Astrocyte of the cerebellum (primary cell): ENCODE data around the gene DTNBP1.

ENCODE experiments used
- DNase-seq: peaks from one replicate; pipeline ENCODE4 v3.0.0-alpha.2; 2011; ENCODE audit warnings: low read depth
- H3K4me3 ChIP-seq: 2 replicates; pipeline ENCODE4 v1.5.1; 2011; ENCODE audit warnings: mild to moderate bottlenecking, low read depth, low read length, moderate library complexity
- in situ Hi-C: cut with HindIII; loops from 2 replicates; pipeline ENCODE4 v1.10.0; 2017; ENCODE audit warnings: low sequenced_read_pairs
- TF ChIP-seq, protein P1 (sequence below): IDR thresholded peaks from 2 replicates; pipeline ENCODE4 v1.5.1; 2012; ENCODE audit warnings: low read length, low read depth, moderate library complexity, mild to moderate bottlenecking; ENCODE audit errors: missing control alignments

The DTNBP1 gene

DNA sequence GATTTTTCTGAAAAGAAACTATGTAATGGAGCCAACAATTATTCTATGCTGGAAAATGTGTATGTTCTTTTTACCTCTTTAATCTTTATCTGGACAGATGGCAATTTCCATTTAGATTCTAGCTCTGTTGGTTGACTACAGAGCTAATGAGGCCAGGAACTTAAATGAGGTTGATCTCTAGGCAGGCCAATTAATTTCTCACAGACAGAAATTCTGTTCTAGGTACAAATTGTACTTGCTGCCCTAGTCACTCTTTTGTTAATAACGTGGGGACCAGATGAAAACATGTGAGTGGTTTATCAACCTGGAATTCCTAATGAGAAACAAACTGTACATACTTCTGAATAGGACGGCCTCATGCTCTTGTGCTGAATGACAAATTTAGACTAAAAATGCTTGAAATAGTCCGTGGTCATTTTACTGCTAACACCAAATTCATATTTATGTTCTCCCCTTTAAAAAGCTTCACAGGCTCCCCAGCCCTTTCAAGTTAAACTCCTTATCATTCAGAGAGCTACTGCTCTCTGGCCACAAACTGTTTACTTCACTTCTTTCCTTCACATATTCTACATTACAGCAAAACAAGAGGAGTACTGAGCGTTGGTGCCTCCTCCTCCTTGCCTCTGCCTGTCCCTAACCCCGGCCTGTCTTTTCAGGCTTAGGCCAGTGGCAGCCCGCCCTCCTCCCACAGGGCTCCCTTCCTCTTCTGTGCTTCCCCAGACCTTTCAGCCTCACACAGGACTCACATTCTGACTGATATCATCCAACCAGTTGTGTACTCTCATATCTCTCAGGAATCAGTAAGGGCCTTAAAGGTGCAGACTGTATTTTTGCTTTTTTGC lies 41.4 kb downstream of the DTNBP1 start:
- in situ Hi-C loops: loop anchor here (25.0 kb wide), 1 partner anchor 359 kb away; no protein-coding TSS in a partner anchor
- TF ChIP-seq, protein P1, sequence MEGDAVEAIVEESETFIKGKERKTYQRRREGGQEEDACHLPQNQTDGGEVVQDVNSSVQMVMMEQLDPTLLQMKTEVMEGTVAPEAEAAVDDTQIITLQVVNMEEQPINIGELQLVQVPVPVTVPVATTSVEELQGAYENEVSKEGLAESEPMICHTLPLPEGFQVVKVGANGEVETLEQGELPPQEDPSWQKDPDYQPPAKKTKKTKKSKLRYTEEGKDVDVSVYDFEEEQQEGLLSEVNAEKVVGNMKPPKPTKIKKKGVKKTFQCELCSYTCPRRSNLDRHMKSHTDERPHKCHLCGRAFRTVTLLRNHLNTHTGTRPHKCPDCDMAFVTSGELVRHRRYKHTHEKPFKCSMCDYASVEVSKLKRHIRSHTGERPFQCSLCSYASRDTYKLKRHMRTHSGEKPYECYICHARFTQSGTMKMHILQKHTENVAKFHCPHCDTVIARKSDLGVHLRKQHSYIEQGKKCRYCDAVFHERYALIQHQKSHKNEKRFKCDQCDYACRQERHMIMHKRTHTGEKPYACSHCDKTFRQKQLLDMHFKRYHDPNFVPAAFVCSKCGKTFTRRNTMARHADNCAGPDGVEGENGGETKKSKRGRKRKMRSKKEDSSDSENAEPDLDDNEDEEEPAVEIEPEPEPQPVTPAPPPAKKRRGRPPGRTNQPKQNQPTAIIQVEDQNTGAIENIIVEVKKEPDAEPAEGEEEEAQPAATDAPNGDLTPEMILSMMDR: no peak
- no peak for DNase-seq
- H3K4me3 ChIP-seq: no peak overlapping the region

DNA sequence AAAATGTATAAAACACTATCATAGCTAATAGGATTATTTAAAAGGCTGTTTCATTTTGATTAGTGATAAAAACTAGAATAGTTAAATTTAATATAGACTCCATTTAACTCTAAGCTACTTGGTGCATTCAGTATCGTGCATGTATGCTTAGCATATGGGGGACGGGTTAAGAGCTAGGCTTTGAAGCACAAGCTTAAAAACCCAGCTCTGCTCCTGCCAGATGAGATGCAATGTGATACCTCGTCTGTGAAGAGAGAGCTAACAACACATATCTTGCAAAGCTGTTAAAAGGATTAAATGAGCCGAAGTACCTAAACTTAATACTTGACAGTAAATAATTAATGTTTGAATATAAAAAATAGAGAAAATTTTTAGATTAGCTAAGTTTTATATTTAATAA lies 42.2 kb downstream of the DTNBP1 start:
- in situ Hi-C loops: loop anchor here (25.0 kb wide), 1 partner anchor 358 kb away; no protein-coding TSS in a partner anchor
- H3K4me3 ChIP-seq: no peak overlapping the region
- DNase-seq: no peak
- TF ChIP-seq, protein P1: no peak

DNA sequence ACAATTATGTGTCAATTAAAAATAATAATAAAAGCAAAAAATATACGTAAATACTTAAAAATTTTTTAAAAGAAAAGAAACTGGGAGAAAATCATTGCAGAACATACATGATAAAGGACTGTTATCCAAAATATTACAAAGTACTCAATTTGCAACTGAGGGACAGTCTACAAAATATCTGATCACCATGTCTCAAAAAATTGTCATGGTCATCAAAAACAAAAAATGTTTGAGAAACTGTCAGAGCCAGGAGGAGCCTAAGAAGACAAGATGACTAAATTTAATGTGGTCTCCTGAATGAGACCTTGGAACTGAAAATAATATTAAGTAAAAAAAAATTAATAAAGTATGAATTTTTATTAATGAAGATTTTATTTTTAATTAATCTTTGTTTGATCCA lies 43.5 kb downstream of the DTNBP1 start:
- TF ChIP-seq, protein P1: no peak
- no peak overlapping the region for H3K4me3 ChIP-seq
- in situ Hi-C loops: loop anchor here (25.0 kb wide), 1 partner anchor 357 kb away; no protein-coding TSS in a partner anchor
- DNase-seq: no peak

DNA sequence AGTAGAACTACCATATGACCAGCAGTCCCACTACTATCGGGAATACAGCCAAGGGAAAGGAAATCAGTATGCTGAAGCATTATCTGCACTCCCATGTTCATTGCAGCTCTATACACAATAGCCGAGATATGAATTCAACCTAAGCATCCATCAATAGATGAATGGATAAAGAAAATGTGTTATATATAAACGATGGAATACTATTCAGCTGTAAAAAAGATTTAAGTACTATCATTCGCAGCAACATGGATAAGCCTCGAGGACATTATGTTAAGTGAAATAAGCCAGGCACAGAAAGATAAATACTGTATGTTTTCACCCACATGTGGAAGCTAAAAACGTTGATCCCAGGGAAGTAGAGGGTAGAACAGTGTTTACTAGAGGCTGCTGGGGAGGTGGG lies 44.1 kb downstream of the DTNBP1 start:
- DNase-seq: no peak
- TF ChIP-seq, protein P1: no peak
- H3K4me3 ChIP-seq: no peak overlapping the region
- in situ Hi-C loops: loop anchor here (25.0 kb wide), 1 partner anchor 356 kb away; no protein-coding TSS in a partner anchor

DNA sequence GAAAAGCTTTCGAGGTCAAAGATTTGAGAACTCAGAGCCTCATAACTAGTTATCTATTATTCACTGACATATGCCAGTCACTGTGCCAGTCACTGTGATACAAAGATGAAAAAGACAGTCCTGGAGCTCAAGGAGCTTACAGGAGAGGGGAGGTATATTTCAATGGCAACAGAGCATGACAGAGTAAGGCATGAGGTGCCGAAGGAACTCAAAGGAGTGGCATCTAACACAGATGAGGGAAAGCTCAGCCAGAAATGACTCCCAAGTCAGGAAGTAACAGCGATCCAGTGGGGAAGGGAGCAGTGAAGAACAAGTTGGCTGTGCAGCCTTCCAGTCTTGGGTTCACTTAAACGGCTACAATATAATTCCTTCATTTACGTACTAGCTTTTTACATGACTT lies 46.6 kb downstream of the DTNBP1 start:
- DNase-seq: no peak
- in situ Hi-C loops: loop anchor here (25.0 kb wide), 1 partner anchor 354 kb away; no protein-coding TSS in a partner anchor
- TF ChIP-seq, protein P1: no peak
- H3K4me3 ChIP-seq: no peak overlapping the region

DNA sequence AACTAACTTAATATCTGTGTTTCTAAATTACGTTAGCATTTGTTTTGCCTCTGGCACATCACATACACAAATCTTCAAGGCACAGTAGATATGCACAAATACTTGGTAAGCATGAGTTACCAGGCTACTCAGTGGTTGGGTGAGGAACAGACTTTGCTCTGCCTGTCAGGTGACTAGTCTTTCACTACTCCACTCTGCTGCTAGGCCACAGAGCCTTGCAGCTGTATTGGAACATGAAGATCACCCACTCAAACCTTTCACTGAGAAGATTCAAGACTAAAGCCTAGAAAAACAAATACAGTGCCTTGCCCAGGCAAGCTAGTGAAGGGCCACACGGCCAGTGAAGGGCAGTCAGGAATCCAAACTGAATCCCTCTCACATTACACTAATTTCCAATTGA lies 47.0 kb downstream of the DTNBP1 start:
- H3K4me3 ChIP-seq: no peak overlapping the region
- in situ Hi-C loops: loop anchor here (25.0 kb wide), 1 partner anchor 354 kb away; no protein-coding TSS in a partner anchor
- TF ChIP-seq, protein P1: no peak
- DNase-seq: no peak
